Activated gamma-delta T cell treated with anti-CD3 and anti-CD28 coated beads, Interleukin-2, amount 50 U/mL, for 16 hours (primary cell): ENCODE data around the gene ZNF207.
"Not testable (repeated sequence)": the region's sequence is repeated elsewhere in the genome, so short reads cannot be mapped to it uniquely, and the experiment has no call there.

ENCODE experiments used
- DNase-seq: peaks from one replicate; pipeline ENCODE4 v3.0.0-alpha.2; 2020; ENCODE audit warnings: low read depth

ZNF207 gene

GRCh38 chr17:32349854-32350665 lies at the start of gene ZNF207:
TSS of gene ZNF207 (plus strand) at chr17:32350157. CDS start at chr17:32350286, 129 bp downstream.
- DNase-seq = peak; percentile 92

- no peak for DNase-seq
Measured at GRCh38 chr17:32302037-32302436, 47.9 kb upstream of the ZNF207 start.

- DNase-seq = no peak
Measured at GRCh38 chr17:32302860-32303649, 46.9 kb upstream of the ZNF207 start.

- no peak for DNase-seq
Measured at GRCh38 chr17:32303781-32304288, 46.1 kb upstream of the ZNF207 start.

GRCh38 chr17:32305049-32305448 lies 44.9 kb upstream of the ZNF207 start:
- DNase-seq = no peak

GRCh38 chr17:32307658-32308057 lies 42.3 kb upstream of the ZNF207 start:
- no peak for DNase-seq

- no peak for DNase-seq
Measured at GRCh38 chr17:32311028-32311536, 38.9 kb upstream of the ZNF207 start.

- DNase-seq = no peak
Measured at GRCh38 chr17:32314636-32315035, 35.3 kb upstream of the ZNF207 start.

GRCh38 chr17:32315171-32315570 lies 34.8 kb upstream of the ZNF207 start:
- DNase-seq = no peak

- DNase-seq = not testable (repeated sequence)
Measured at GRCh38 chr17:32316653-32317052, 33.3 kb upstream of the ZNF207 start.

- no peak for DNase-seq
Measured at GRCh38 chr17:32317353-32317752, 32.6 kb upstream of the ZNF207 start.

- no peak for DNase-seq
Measured at GRCh38 chr17:32318071-32318470, 31.9 kb upstream of the ZNF207 start.

- DNase-seq = peak; percentile 63
Measured at GRCh38 chr17:32319548-32319905, 30.4 kb upstream of the ZNF207 start.

- DNase-seq = not testable (repeated sequence)
Measured at GRCh38 chr17:32320080-32320479, 29.9 kb upstream of the ZNF207 start.

GRCh38 chr17:32320847-32321246 lies 29.1 kb upstream of the ZNF207 start:
- DNase-seq = no peak

- no peak for DNase-seq
Measured at GRCh38 chr17:32323046-32323445, 26.9 kb upstream of the ZNF207 start.

- DNase-seq = no peak
Measured at GRCh38 chr17:32323811-32324491, 26.0 kb upstream of the ZNF207 start.

- DNase-seq = no peak
Measured at GRCh38 chr17:32327911-32328310, 22.0 kb upstream of the ZNF207 start.

- DNase-seq = no peak
Measured at GRCh38 chr17:32330147-32330546, 19.8 kb upstream of the ZNF207 start.

- no peak for DNase-seq
Measured at GRCh38 chr17:32331243-32332040, 18.5 kb upstream of the ZNF207 start.

GRCh38 chr17:32333187-32333586 lies 16.8 kb upstream of the ZNF207 start:
- DNase-seq = no peak
